Skeletal muscle cell (primary cell): ENCODE measurements around the gene PSAP.
A peak's percentile ranks its signal among the peaks of the same experiment; 100 is the strongest.
"Not testable (repeated sequence)": the region's sequence is repeated elsewhere in the genome, so short reads cannot be mapped to it uniquely, and the experiment has no call there.

Experiments
- DNase-seq: peaks from one replicate; pipeline ENCODE4 v3.0.0-alpha.2; 2010; ENCODE audit warnings: low read depth
- H3K4me3 ChIP-seq: 2 replicates; pipeline ENCODE4 v1.5.1; 2011; ENCODE audit warnings: low read depth, mild to moderate bottlenecking, control low read depth, low read length, moderate library complexity

PSAP gene

GRCh38 chr10:71877821-71878220 is 26.8 kb upstream of the PSAP start:
- no peak for DNase-seq
- no peak overlapping the region for H3K4me3 ChIP-seq

GRCh38 chr10:71874680-71875354 is 23.8 kb upstream of the PSAP start:
- not testable (repeated sequence) for DNase-seq, H3K4me3 ChIP-seq

- H3K4me3 ChIP-seq, result no peak overlapping the region
- no peak for DNase-seq
Measured at GRCh38 chr10:71873582-71874211, 22.6 kb upstream of the PSAP start.

GRCh38 chr10:71869601-71870000 is 18.6 kb upstream of the PSAP start:
- H3K4me3 ChIP-seq, DNase-seq: not testable (repeated sequence)

GRCh38 chr10:71868192-71868697 is 17.2 kb upstream of the PSAP start:
- H3K4me3 ChIP-seq, result no peak overlapping the region
- no peak for DNase-seq

- H3K4me3 ChIP-seq, result no peak overlapping the region
- no peak for DNase-seq
Measured at GRCh38 chr10:71865561-71866041, 14.6 kb upstream of the PSAP start.

- no peak overlapping the region for H3K4me3 ChIP-seq
- DNase-seq, result peak; percentile 59
Measured at GRCh38 chr10:71864911-71865361, 13.9 kb upstream of the PSAP start.

GRCh38 chr10:71863203-71863602 is 12.2 kb upstream of the PSAP start:
- no peak for DNase-seq
- no peak overlapping the region for H3K4me3 ChIP-seq

GRCh38 chr10:71860243-71861029 is 9.4 kb upstream of the PSAP start:
- peak; percentile 100 for DNase-seq
- no peak overlapping the region for H3K4me3 ChIP-seq

GRCh38 chr10:71857934-71858890 is 7.2 kb upstream of the PSAP start:
- no peak overlapping the region for H3K4me3 ChIP-seq
- DNase-seq, result no peak

GRCh38 chr10:71856619-71857018 is 5.6 kb upstream of the PSAP start:
- DNase-seq, result no peak
- H3K4me3 ChIP-seq, result no peak overlapping the region

GRCh38 chr10:71854031-71854430 is 3.0 kb upstream of the PSAP start:
- no peak overlapping the region for H3K4me3 ChIP-seq
- no peak for DNase-seq

- no peak for DNase-seq
- no peak overlapping the region for H3K4me3 ChIP-seq
Measured at GRCh38 chr10:71852355-71852937, 1.4 kb upstream of the PSAP start.

- not testable (repeated sequence) for DNase-seq
- peak overlapping the region; percentile 98 for H3K4me3 ChIP-seq
Measured at GRCh38 chr10:71851465-71852095, 529 bp upstream of the PSAP start.

GRCh38 chr10:71850021-71850742 is 869 bp downstream of the PSAP start:
- DNase-seq, result no peak
- H3K4me3 ChIP-seq, result peak overlapping the region; percentile 98

- no peak for DNase-seq
- peak overlapping the region; percentile 98 for H3K4me3 ChIP-seq
Measured at GRCh38 chr10:71849461-71849908, 1.6 kb downstream of the PSAP start.
